Left lobe of liver (tissue), 1 donor: ENCODE data around the gene TPH2. TPM values are rescaled to one million over a fixed set of nuclear protein-coding genes. Genes with fewer than 3 reads are reported as not detected.

Source experiments
- total RNA-seq: library from RNA; stranded (reverse); gene quantifications from one replicate; pipeline ENCODE4 v1.2.1, GENCODE V29; 2021
- donor health status: DM: no; HTN: yes; CAD: no.

Gene TPH2
- total RNA-seq, 1 donor from 2014 or later = not detected

Other genes with a start within 250 kb of the TPH2 start
- gene RAB21, start 184.0 kb upstream of the TPH2 start, total RNA-seq = 29.2 TPM
- 15.8 TPM for gene TBC1D15, start 99.1 kb upstream of the TPH2 start, total RNA-seq